Nephron (organoid): ENCODE data around the gene IFIT3.

Experiments
- H3K27ac Mint-ChIP-seq, 3 experiments: 2 replicates each; pipeline ENCODE4 v1.8.0; 2020; ENCODE audit warnings: mixed read lengths in 3 of 3, mild to moderate bottlenecking in 2 of 3, moderate library complexity in 1 of 3
- H3K27me3 Mint-ChIP-seq: 2 replicates; pipeline ENCODE4 v1.8.0; 2021; ENCODE audit warnings: low read depth, mild to moderate bottlenecking, moderate library complexity, mixed read lengths
- H3K36me3 Mint-ChIP-seq: 2 replicates; pipeline ENCODE4 v1.8.0; 2020; ENCODE audit warnings: low read depth, mixed read lengths
- H3K4me1 Mint-ChIP-seq: 2 replicates; pipeline ENCODE4 v1.8.0; 2020; ENCODE audit warnings: mixed read lengths
- H3K4me3 Mint-ChIP-seq, 3 experiments: 2 replicates each; pipeline ENCODE4 v1.8.0; 2020; ENCODE audit warnings: mild to moderate bottlenecking in 3 of 3, mixed read lengths in 3 of 3, moderate library complexity in 2 of 3
- H3K9me3 Mint-ChIP-seq: 2 replicates; pipeline ENCODE4 v1.8.0; 2020; ENCODE audit warnings: mixed read lengths
- TF ChIP-seq, protein P1 (sequence below), 3 experiments: fragments of 200-600 bp; sonication (generic); IDR thresholded peaks; one replicate each; pipeline ENCODE4 v1.5.0; 2021; ENCODE audit warnings: antibody characterized with exemption in 3 of 3; ENCODE audit not compliant: unreplicated experiment in 3 of 3

Gene IFIT3

DNA sequence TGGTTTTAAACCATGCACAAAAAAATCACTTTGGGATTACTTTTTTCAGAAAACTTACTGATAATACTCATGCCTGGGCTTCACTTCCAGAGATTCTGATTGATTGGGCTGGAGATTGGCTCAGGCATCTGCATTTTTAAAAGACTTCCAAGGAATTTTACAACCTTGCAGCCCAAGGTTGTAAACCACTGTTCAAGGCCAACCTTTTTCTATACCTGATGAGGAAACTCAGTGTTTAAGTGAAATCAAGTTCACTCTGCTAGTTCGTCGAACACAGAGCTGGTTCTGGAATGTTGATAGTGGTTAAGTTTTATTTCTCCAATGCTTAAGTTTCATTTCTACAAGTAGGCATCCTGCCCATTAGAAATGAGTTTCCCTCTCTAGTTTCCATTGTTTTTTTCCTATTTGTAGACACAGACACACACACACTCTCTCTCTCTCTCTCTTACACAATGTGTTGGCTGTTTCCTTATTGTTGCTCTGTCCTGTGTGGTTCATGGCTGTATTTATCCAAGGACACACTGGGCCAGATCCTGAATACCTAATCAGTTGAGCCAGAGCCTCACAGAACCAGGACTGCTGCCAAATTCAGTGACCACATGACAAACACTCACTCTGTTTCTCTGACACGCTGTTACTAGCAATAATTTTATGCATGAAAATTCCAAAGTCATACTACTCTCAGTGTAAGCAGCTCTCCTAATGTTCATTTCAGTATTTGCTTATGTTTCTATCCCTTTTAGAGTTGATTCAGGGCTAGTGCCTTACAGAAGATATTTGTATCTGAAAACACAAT lies 46.3 kb downstream of the IFIT3 start:
- TF ChIP-seq, protein P1, sequence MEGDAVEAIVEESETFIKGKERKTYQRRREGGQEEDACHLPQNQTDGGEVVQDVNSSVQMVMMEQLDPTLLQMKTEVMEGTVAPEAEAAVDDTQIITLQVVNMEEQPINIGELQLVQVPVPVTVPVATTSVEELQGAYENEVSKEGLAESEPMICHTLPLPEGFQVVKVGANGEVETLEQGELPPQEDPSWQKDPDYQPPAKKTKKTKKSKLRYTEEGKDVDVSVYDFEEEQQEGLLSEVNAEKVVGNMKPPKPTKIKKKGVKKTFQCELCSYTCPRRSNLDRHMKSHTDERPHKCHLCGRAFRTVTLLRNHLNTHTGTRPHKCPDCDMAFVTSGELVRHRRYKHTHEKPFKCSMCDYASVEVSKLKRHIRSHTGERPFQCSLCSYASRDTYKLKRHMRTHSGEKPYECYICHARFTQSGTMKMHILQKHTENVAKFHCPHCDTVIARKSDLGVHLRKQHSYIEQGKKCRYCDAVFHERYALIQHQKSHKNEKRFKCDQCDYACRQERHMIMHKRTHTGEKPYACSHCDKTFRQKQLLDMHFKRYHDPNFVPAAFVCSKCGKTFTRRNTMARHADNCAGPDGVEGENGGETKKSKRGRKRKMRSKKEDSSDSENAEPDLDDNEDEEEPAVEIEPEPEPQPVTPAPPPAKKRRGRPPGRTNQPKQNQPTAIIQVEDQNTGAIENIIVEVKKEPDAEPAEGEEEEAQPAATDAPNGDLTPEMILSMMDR (IDR thresholded peaks at IDR 0.05; ENCODE audit: unreplicated experiment in 3 of 3), result no peak
- Mint-ChIP-seq H3K27me3 (no peaks in the 10 kb centered on the region), H3K4me1 (peaks cover 32% of the 10 kb centered on the region), H3K9me3 (no peaks in the 10 kb centered on the region), H3K27ac (peak overlapping the region; percentile 28 to 69 (median 67)), H3K36me3 (no peaks in the 10 kb centered on the region), H3K4me3 (no peak overlapping the region)

DNA sequence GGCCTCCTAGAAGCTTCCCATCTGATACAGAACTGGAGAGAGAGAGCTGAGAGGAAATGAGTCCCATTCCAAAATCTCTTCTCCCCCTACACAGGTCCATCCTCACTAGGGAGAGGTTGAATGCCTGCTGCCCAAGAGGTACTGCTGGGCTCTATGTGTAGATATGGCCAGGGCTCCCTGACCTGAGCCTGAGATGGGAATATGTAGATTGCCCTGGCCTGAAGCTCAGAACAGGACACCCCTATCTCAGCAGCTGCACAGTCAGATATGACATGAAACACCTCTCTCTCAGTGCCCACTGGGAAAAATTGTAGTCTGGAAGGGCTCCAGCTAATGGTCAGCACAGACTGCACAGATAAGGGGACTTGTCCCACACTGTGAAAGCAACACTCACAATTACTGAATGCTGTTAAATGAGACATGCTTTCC lies 46.9 kb downstream of the IFIT3 start:
- Mint-ChIP-seq H3K4me1 (peaks cover 26% of the 10 kb centered on the region), H3K36me3 (no peaks in the 10 kb centered on the region), H3K4me3 (no peak overlapping the region), H3K27me3 (no peaks in the 10 kb centered on the region), H3K27ac (peak overlapping the region in 2 of 3 experiments; percentile 67 to 69), H3K9me3 (no peaks in the 10 kb centered on the region)
- TF ChIP-seq, protein P1 (IDR thresholded peaks at IDR 0.05; ENCODE audit: unreplicated experiment in 3 of 3), result no peak

DNA sequence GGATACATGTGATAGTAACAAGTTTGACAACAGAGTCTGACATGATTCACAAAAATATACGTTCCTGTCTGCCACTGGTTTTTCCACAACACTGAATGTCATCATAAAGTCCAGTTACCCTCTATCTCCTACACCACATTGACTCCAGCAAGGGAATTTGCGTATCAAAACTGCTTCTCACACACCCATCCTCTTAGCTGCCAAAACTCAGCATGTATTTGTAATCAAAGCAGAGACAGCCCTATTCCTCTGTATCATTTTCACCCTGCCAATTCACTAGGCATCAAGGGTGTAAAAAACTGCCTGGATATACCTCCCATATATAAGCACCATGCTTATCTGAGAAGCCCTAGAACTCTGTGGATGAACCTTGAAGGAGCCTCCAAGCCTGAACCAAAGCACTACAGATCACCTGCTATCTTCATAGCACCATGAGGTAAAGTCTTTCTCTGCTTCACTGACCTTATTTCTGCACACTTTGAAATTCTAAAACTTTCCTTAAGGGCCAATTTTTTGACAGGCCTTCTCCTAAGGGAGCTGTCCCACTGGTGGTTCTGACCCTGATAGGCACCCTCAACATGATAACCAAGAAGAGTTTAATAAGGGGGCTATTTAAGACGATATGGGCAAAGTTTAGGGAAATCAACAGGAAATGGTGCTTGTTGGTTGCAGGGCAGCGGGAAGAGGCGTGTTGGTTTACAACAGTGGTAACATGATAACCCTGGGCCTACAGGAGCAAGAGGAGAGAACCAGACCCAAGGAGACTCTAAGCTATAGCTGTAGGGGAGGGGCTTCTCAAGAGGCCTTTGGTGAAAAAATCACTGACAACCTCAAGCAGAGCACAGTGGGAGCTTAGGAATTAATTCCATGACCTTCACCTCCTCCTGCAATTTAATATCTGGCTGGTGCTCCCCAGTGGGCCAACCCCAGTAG lies 50.2 kb downstream of the IFIT3 start, which contains the start of gene IFIT1B:
TSS of gene IFIT1B (plus strand) at position 352 of the 933 bp plus-strand sequence. CDS start at position 432, 80 bp downstream.
- Mint-ChIP-seq H3K36me3 (no peaks in the 10 kb centered on the region), H3K4me3 (no peak within 1 kb of the TSS), H3K27me3 (no peaks in the 10 kb centered on the region), H3K9me3 (no peaks in the 10 kb centered on the region), H3K27ac (peak within 1 kb of the TSS in 1 of 3 experiments; percentile 19), H3K4me1 (peaks cover 13% of the 10 kb centered on the region)
- TF ChIP-seq, protein P1 (IDR thresholded peaks at IDR 0.05; ENCODE audit: unreplicated experiment in 3 of 3), result no peak

DNA sequence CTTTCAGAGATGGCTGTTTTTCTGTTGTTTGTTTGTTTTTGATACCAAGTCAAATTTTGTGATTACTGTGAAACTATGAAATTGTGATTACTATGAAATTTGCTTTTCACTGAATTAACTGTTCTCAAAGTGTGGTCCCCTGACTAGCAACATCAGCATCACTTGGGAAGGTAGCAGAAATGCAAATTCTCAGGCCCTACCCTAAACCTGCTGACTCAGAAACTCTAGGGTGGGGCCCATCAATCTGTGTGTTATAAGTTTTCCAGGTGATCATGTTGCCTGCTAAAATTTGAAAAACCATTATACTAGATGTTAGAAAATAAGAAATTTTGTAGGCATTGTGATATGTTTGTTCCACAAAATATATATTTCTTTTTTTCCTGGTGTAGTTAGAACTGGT lies 51.3 kb downstream of the IFIT3 start:
- no peaks in the 10 kb centered on the region for H3K36me3 Mint-ChIP-seq
- H3K27me3 Mint-ChIP-seq, result no peaks in the 10 kb centered on the region
- TF ChIP-seq, protein P1 (IDR thresholded peaks at IDR 0.05; ENCODE audit: unreplicated experiment in 3 of 3), result no peak
- H3K9me3 Mint-ChIP-seq, result no peaks in the 10 kb centered on the region
- H3K4me1 Mint-ChIP-seq, result peaks cover 12% of the 10 kb centered on the region
- H3K27ac Mint-ChIP-seq, result no peak overlapping the region
- no peak overlapping the region for H3K4me3 Mint-ChIP-seq

DNA sequence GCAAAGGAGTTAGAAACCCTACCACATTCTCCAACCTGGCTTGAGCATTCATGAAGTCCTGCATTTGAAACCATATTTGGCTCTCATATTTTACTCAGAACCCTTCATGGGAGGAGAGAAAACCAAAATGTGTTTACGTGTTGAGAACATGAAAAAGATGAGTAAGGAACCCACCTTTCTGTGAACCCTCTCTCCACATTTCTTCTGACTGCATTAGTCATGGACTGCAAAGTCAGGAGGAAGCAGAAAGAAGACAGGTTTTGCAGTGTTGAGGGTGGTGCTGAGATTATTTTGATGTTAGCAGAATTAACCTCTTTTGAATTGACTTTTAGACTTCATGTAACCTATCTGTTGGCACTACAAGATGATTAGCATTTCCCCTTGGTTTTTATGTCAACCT lies 55.0 kb downstream of the IFIT3 start:
- no peak overlapping the region for H3K4me3 Mint-ChIP-seq
- TF ChIP-seq, protein P1 (IDR thresholded peaks at IDR 0.05; ENCODE audit: unreplicated experiment in 3 of 3), result no peak
- no peaks in the 10 kb centered on the region for H3K9me3 Mint-ChIP-seq
- H3K27me3 Mint-ChIP-seq, result no peaks in the 10 kb centered on the region
- H3K4me1 Mint-ChIP-seq, result peaks cover 5% of the 10 kb centered on the region
- no peaks in the 10 kb centered on the region for H3K36me3 Mint-ChIP-seq
- H3K27ac Mint-ChIP-seq, result no peak overlapping the region
